IMR-90 (cell line): ENCODE results near the gene TBX10. TPM values are rescaled to one million over a fixed set of nuclear protein-coding genes. Genes with fewer than 3 reads are reported as not detected.
"Not testable (repeated sequence)": the region's sequence is repeated elsewhere in the genome, so short reads cannot be mapped to it uniquely, and the experiment has no call there.

Experiments used
- ATAC-seq: fragments of 200-7000 bp; cut with Tn5 transposase; 2 replicates; pipeline ENCODE4 v1.9.1; 2020; ENCODE audit warnings: low read depth, mild to moderate bottlenecking, moderate library complexity
- BruUV-seq: library from RNA; stranded (reverse); fragments of 400-500 nt; replicated peaks from 2 replicates; lab custom pipeline; 2021; lab: Mats Ljungman, UMichigan
- CTCF ChIA-PET: fragments of 300-600 bp; formaldehyde crosslinking; extraction: SDS; loops from one replicate; lab custom pipeline; 2021; ENCODE audit warnings: antibody characterized with exemption; lab: Yijun Ruan, JAX
- POLR2A ChIA-PET: fragments of 300-600 bp; sonication (Branson Sonifier 250); formaldehyde crosslinking; loops from one replicate; lab custom pipeline; 2022; ENCODE audit warnings: antibody characterized with exemption; ENCODE audit not compliant: unreplicated experiment; lab: Charles Lee
- DNase-seq: peaks from one replicate; pipeline ENCODE4 v3.0.0; 2013
- H2AFZ ChIP-seq: replicated peaks from 2 replicates; pipeline ENCODE3; 2013; ENCODE audit warnings: low read length, mild to moderate bottlenecking; ENCODE audit not compliant: poor library complexity
- H2AK5ac ChIP-seq: 2 replicates; pipeline ENCODE4 v1.6.1; 2013; ENCODE audit warnings: low read depth, low read length, inconsistent platforms
- H2AK9ac ChIP-seq: replicated peaks from 2 replicates; pipeline ENCODE3; 2013; ENCODE audit warnings: mild to moderate bottlenecking, low read depth, low read length, moderate library complexity; ENCODE audit not compliant: poor library complexity
- H2BK120ac ChIP-seq: 2 replicates; pipeline ENCODE4 v1.6.1; 2013; ENCODE audit warnings: low read depth, low read length, inconsistent platforms
- H2BK15ac ChIP-seq: 3 replicates; pipeline ENCODE4 v1.6.1; 2013; ENCODE audit warnings: low read depth, low read length, inconsistent platforms
- H2BK20ac ChIP-seq: 2 replicates; pipeline ENCODE4 v1.6.1; 2013; ENCODE audit warnings: low read depth, mild to moderate bottlenecking, inconsistent platforms, low read length, moderate library complexity
- H2BK5ac ChIP-seq: 2 replicates; pipeline ENCODE4 v1.6.1; 2013; ENCODE audit warnings: mild to moderate bottlenecking, low read depth, low read length, inconsistent platforms; ENCODE audit not compliant: poor library complexity, severe bottlenecking
- H3K14ac ChIP-seq: replicated peaks from 2 replicates; pipeline ENCODE4 v1.6.1; 2013; ENCODE audit warnings: low read depth, low read length, inconsistent platforms
- H3K18ac ChIP-seq: 2 replicates; pipeline ENCODE4 v1.6.1; 2013; ENCODE audit warnings: low read depth, low read length, control low read depth
- H3K23ac ChIP-seq: 2 replicates; pipeline ENCODE4 v1.6.1; 2013; ENCODE audit warnings: low read depth, low read length, inconsistent platforms
- H3K27ac ChIP-seq: 2 replicates; pipeline ENCODE4 v1.5.1; 2013; ENCODE audit warnings: mild to moderate bottlenecking, control low read depth, low read length; ENCODE audit not compliant: insufficient read depth
- H3K27me3 ChIP-seq: 2 replicates; pipeline ENCODE4 v1.6.1; 2013; ENCODE audit warnings: low read length; ENCODE audit not compliant: control insufficient read depth, insufficient read depth
- H3K36me3 ChIP-seq: 2 replicates; pipeline ENCODE4 v1.6.1; 2013; ENCODE audit warnings: low read length, mixed read lengths; ENCODE audit not compliant: control insufficient read depth, insufficient read depth
- H3K4ac ChIP-seq: 2 replicates; pipeline ENCODE4 v1.6.1; 2013; ENCODE audit warnings: low read depth, low read length, inconsistent platforms
- H3K4me1 ChIP-seq: 2 replicates; pipeline ENCODE4 v1.6.1; 2013; ENCODE audit warnings: low read length, mixed read lengths; ENCODE audit not compliant: control insufficient read depth, insufficient read depth
- H3K4me2 ChIP-seq: 2 replicates; pipeline ENCODE4 v1.6.1; 2013; ENCODE audit warnings: low read depth, mild to moderate bottlenecking, control low read depth, low read length, moderate library complexity
- H3K4me3 ChIP-seq: 2 replicates; pipeline ENCODE4 v1.5.1; 2013; ENCODE audit warnings: low read depth, mild to moderate bottlenecking, control low read depth, low read length, moderate library complexity; ENCODE audit not compliant: insufficient read depth
- H3K56ac ChIP-seq: 2 replicates; pipeline ENCODE4 v1.6.1; 2013; ENCODE audit warnings: low read length, inconsistent platforms; ENCODE audit not compliant: insufficient read depth; ENCODE audit errors: extremely low read depth
- H3K79me1 ChIP-seq, 2 experiments: 2 replicates each; pipeline ENCODE4 v1.6.1; 2013; ENCODE audit warnings: low read length in 2 of 2, inconsistent platforms in 1 of 2, low read depth in 1 of 2
- H3K9ac ChIP-seq: 2 replicates; pipeline ENCODE4 v1.6.1; 2013; ENCODE audit warnings: low read depth, low read length, control low read depth
- H3K9me1 ChIP-seq: 2 replicates; pipeline ENCODE4 v1.6.1; 2013; ENCODE audit warnings: low read length, inconsistent platforms; ENCODE audit not compliant: insufficient read depth
- H3K9me3 ChIP-seq: 2 replicates; pipeline ENCODE4 v1.6.1; 2013; ENCODE audit warnings: low read length; ENCODE audit not compliant: control insufficient read depth, insufficient read depth
- H4K20me1 ChIP-seq: 2 replicates; pipeline ENCODE4 v1.6.1; 2013; ENCODE audit warnings: low read length, inconsistent platforms; ENCODE audit not compliant: insufficient read depth
- H4K5ac ChIP-seq: 2 replicates; pipeline ENCODE4 v1.6.1; 2013; ENCODE audit warnings: mild to moderate bottlenecking, low read depth, low read length, control low read depth
- H4K8ac ChIP-seq, 2 experiments: 2 replicates each; pipeline ENCODE4 v1.6.1; 2013; ENCODE audit warnings: low read depth in 2 of 2, low read length in 2 of 2, control low read depth in 1 of 2, inconsistent platforms in 1 of 2
- H4K91ac ChIP-seq: 2 replicates; pipeline ENCODE4 v1.6.1; 2013; ENCODE audit warnings: low read depth, low read length, inconsistent platforms; ENCODE audit not compliant: insufficient read depth
- BHLHE40 ChIP-seq: fragments of 150-350 bp; IDR thresholded peaks from 2 replicates; pipeline ENCODE4 v1.6.1; 2016; ENCODE audit warnings: mild to moderate bottlenecking, low read depth, low read length
- CHD1 ChIP-seq: IDR thresholded peaks from 2 replicates; pipeline ENCODE4 v1.6.1; 2012; ENCODE audit warnings: low read depth, low read length, improper control_type of control experiment
- CTCF ChIP-seq: conservative IDR thresholded peaks from 2 replicates; pipeline ENCODE4 v1.5.1; 2012; ENCODE audit warnings: mild to moderate bottlenecking, low read depth, low read length, improper control_type of control experiment
- FOS ChIP-seq: fragments of 150-350 bp; IDR thresholded peaks from 2 replicates; pipeline ENCODE4 v1.6.1; 2016; ENCODE audit warnings: low read depth, low read length
- MAFK ChIP-seq: IDR thresholded peaks from 2 replicates; pipeline ENCODE4 v1.6.1; 2012; ENCODE audit warnings: low read depth, low read length, improper control_type of control experiment
- POLR2A ChIP-seq: IDR thresholded peaks from 2 replicates; pipeline ENCODE4 v1.6.1; 2012; ENCODE audit warnings: mild to moderate bottlenecking, low read depth, low read length
- RAD21 ChIP-seq: IDR thresholded peaks from 2 replicates; pipeline ENCODE4 v1.6.1; 2012; ENCODE audit warnings: low read length, improper control_type of control experiment
- RFX5 ChIP-seq: IDR thresholded peaks from 2 replicates; pipeline ENCODE4 v1.8.0; 2012; ENCODE audit warnings: low read depth, mild to moderate bottlenecking, low read length, moderate library complexity
- WGBS, 2 experiments: methylation state at CpG; one replicate each; pipeline versions ENCODE4 v1.1.5 to v1.1.7; 2013; ENCODE audit warnings: missing lambda C conversion rate in 2 of 2; ENCODE audit not compliant: insufficient read length in 1 of 2; ENCODE audit errors: extremely low coverage in 2 of 2; 5-methylcytosine and 5-hydroxymethylcytosine counted together
- dilution Hi-C: fragments of 300-500 bp; cut with HindIII; formaldehyde crosslinking; loops from one replicate; pipeline ENCODE4 v1.14.3; 2018; ENCODE audit warnings: low sequenced_read_pairs; ENCODE audit not compliant: unreplicated experiment
- in situ Hi-C: fragments of 300-500 bp; cut with MboI; formaldehyde crosslinking; loops from 3 replicates; pipeline ENCODE4 v1.14.3; 2019; ENCODE audit warnings: low sequenced_read_pairs, inconsistent platforms, mixed read lengths
- intact Hi-C: fragments of 100-400 bp; cut with micrococcal nuclease; formaldehyde crosslinking; loops from 2 replicates; pipeline ENCODE4 v1.10.0; 2022
- polyA plus RNA-seq, 3 experiments: library from polyadenylated mRNA; depleted of rRNA; stranded (reverse); fragments of >200 nt; gene quantifications; 2 replicates each; pipeline ENCODE4 v1.2.3, GENCODE V29; 2012; ENCODE audit warnings: low replicate concordance in 1 of 3
- total RNA-seq: library from RNA; depleted of rRNA; stranded (reverse); fragments of >200 nt; gene quantifications from 2 replicates; pipeline ENCODE4 v1.2.3, GENCODE V29; 2012

TBX10 gene
- total and polyA plus RNA-seq, 2 of the 4 experiments (the other 2 are of a cell fraction), result not detected

GRCh38 chr11:67599149-67599548 is 40.4 kb downstream of the TBX10 start:
- Histone ChIP-seq H3K79me1 (no peaks in the 10 kb centered on the region), H3K9me1 (no peaks in the 10 kb centered on the region), H4K91ac (no peak overlapping the region), H3K23ac (no peak overlapping the region), H4K8ac (no peak overlapping the region), H3K9ac (no peak overlapping the region), H3K27ac (no peak overlapping the region), H2BK20ac (no peak overlapping the region), H2AK5ac (no peak overlapping the region), H3K9me3 (peaks cover 6% of the 10 kb centered on the region), H3K14ac (no peak overlapping the region), H3K4me2 (no peak overlapping the region), H4K5ac (no peak overlapping the region), H4K20me1 (no peaks in the 10 kb centered on the region), H3K36me3 (no peaks in the 10 kb centered on the region), H2BK5ac (no peak overlapping the region), H2BK120ac (no peak overlapping the region), H3K56ac (no peak overlapping the region), H3K18ac (no peak overlapping the region), H3K4me3 (no peak overlapping the region), H3K27me3 (peaks cover 23% of the 10 kb centered on the region), H2AK9ac (no peak overlapping the region), H3K4ac (no peak overlapping the region), H3K4me1 (no peaks in the 10 kb centered on the region), H2AFZ (no peak overlapping the region), H2BK15ac (no peak overlapping the region)
- intact Hi-C loops (no loop called here), dilution Hi-C loops (no loop called here), in situ Hi-C loops (no loop called here)
- ChIA-PET POLR2A (no interaction called here), CTCF (no interaction called here)
- ATAC-seq, result no peak
- no TSS peak for BruUV-seq
- WGBS, 2 experiments, result no CpG with 5 or more reads among the region's 1 CpG
- no peak for DNase-seq
- TF ChIP-seq RAD21, result no peak
- TF ChIP-seq BHLHE40, result no peak
- TF ChIP-seq POLR2A, result no peak
- TF ChIP-seq RFX5, result no peak
- TF ChIP-seq CHD1, result no peak
- no peak for TF ChIP-seq MAFK
- TF ChIP-seq CTCF, result no peak
- TF ChIP-seq FOS, result no peak

DNA sequence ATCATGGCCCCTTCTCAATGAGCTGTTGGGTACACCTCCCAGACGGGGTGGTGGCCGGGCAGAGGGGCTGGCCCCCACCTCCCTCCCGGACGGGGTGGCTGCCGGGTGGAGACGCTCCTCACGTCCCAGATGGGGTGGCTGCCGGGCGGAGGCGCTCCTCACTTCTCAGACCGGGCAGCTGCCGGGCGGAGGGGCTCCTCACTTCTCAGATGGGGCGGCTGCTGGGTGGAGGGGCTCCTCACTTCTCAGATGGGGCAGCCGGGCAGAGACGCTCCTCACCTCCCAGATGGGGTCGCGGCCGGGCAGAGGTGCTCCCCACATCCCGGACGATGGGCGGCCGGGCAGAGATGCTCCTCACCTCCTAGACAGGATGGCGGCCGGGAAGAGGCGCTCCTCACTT is 41.6 kb downstream of the TBX10 start:
- H3K9me3 ChIP-seq, H3K56ac ChIP-seq, H3K4me2 ChIP-seq, H3K36me3 ChIP-seq, H4K20me1 ChIP-seq, dilution Hi-C loops, H3K23ac ChIP-seq, H3K4ac ChIP-seq, H3K27ac ChIP-seq, DNase-seq, H2BK20ac ChIP-seq, H2AFZ ChIP-seq, H2BK5ac ChIP-seq, in situ Hi-C loops, H3K14ac ChIP-seq, ATAC-seq, H3K9ac ChIP-seq, H3K4me3 ChIP-seq, H3K4me1 ChIP-seq, H3K79me1 ChIP-seq, BruUV-seq, H2BK120ac ChIP-seq, H4K5ac ChIP-seq, POLR2A ChIA-PET, intact Hi-C loops, H2AK5ac ChIP-seq, H3K9me1 ChIP-seq, CTCF ChIA-PET, H3K18ac ChIP-seq, H4K91ac ChIP-seq, H2AK9ac ChIP-seq, H4K8ac ChIP-seq, H2BK15ac ChIP-seq: not testable (repeated sequence)
- 100% methylated on average over 3 of the region's 26 CpGs; no CpG with 5 or more reads in 1 of the 2 experiments for WGBS, 2 experiments
- H3K27me3 ChIP-seq, result peaks cover 26% of the 10 kb centered on the region
